ENCODE data around the gene KRTAP2-4. TPM values are rescaled to one million over a fixed set of nuclear protein-coding genes. Genes with fewer than 3 reads are reported as not detected.
"Not testable (repeated sequence)": the region's sequence is repeated elsewhere in the genome, so short reads cannot be mapped to it uniquely, and the experiment has no call there.

Gene KRTAP2-4
- total RNA-seq, 1 donor from 2014 or later: not detected

DNA sequence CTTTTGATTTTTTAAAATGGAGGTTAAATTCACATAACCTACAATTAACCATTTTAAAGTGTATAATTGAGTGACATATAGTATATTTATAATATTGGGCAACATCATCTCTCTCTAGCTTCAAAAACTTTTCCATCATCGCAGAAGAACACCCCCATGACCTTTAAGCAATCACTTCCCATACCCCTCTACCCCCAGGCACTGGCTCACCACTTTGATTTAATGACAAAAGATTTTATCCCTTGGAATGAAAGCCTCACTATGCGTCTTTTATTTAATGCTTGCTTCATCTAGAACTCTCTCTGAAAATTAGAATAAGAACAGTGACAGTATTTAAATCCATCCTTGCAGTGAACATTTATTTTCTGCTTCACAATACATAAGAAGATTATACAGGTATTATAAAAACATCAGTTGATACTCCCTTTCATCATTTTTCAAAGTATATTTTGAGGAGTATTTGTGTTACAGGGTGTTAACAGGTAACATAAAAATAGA is 27.8 kb downstream of the KRTAP2-4 start:
- no peak for DNase-seq (ENCODE audit: low read depth, low spot score)

DNA sequence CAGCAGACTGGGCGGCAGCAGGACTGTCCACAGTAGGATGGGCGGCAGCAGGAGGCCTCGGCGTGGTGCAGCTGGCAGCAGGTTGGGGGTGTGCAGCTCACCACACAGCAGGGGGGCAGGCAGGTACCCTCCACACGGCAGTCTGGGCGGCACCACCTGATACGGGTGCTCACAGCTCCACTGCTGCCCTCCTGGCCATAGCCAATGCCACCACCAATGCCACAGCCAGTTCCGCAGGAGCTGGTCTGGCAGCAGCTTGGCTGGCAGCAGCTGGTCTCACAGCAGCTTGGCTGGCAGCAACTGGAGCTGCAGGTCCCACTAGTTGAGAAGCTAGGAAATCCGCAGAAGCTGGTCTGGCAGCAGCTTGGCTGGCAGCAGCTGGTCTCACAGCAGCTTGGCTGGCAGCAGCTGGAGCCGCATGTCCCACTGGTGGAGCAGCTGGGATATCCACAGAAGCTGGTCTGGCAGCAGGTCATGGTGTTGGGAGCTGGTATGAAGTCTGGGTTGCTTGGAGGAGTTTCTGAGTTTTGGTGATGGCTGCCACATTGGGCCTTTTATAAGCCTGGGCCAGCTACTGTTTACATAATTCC is 31.2 kb downstream of the KRTAP2-4 start, which contains the start of gene KRTAP1-3:
TSS of gene KRTAP1-3 (minus strand) at position 529 of the 590 bp plus-strand sequence. CDS start at position 476, 53 bp downstream.
- not testable (repeated sequence) for DNase-seq (ENCODE audit: low read depth, low spot score)

DNA sequence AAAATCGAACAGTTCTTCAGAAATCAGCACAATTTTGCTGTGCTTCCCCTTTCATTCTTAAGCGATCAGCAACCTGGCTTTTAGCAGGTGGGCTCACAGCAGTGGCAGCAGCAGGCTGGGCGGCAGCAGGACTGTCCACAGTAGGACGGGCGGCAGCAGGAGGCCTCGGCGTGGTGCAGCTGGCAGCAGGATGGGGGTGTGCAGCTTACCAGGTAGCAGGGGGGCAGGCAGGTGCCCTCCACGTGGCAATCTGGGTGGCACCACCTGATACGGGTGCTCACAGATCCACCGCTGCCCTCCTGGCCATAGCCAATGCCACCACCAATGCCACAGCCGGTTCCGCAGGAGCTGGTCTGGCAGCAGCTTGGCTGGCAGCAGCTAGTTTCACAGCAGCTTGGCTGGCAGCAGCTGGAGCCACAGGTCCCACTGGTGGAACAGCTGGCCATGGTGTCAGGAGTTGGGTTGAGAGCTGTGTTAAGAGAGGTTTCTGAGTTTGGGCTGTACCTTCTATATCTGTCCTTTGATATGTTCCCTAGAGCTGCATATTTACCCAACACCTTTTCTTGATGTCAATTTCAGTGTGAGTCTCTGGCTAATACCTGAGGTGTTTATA is 35.9 kb downstream of the KRTAP2-4 start, which contains the start of gene KRTAP1-4:
TSS of gene KRTAP1-4 (minus strand) at position 563 of the 613 bp plus-strand sequence. CDS start at position 446, 117 bp downstream.
- no peak for DNase-seq (ENCODE audit: low read depth, low spot score)

DNA sequence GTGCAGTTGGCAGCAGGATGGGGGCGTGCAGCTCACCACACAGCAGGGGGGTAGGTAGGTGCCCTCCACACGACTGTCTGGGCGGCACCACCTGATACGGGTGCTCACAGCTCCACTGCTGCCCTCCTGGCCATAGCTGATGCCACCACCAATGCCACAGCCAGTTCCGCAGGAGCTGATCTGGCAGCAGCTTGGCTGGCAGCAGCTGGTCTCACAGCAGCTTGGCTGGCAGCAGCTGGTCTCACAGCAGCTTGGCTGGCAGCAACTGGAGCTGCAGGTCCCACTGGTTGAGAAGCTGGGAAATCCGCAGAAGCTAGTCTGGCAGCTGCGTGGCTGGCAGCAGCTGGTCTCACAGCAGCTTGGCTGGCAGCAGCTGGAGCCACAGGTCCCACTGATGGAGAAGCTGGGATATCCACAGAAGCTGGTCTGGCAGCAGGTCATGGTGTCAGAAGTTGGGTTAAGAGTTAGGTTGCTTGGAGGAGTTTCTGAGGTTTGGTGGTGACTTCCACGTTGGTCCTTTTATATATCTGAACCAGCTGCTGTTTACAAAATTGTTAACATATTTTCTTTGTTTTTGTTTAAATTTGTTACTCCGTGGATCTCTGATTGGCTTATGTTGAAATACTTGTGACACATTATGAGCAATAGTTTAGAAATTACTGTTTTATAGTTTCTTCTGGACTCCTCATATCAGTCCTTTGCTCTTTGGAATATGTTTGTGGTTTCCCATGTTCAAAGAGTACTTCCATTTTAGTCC is 38.8 kb downstream of the KRTAP2-4 start, which contains the start of gene KRTAP1-5:
TSS of gene KRTAP1-5 (minus strand) at position 494 of the 757 bp plus-strand sequence. CDS start at position 441, 53 bp downstream.
- DNase-seq (ENCODE audit: low read depth, low spot score): no peak

DNA sequence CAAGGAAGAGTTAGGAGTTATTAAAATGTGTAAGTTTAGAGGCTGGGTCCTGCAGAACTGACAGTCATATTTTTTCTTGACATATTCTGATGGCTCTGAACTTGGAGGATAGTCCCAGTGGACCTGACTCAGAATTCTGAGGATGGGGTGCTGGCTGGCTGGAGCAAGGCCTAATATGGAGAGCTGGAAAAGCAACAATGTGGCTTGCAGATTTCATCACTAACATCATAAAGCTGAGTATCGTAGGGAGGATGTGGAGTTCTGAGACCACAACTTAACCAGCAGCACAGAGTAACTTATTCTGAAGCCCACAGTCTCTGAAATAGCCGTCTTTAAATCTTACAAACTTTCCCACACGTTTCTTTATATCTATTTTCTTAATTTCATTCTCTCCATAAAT is 41.0 kb downstream of the KRTAP2-4 start:
- DNase-seq (ENCODE audit: low read depth, low spot score): no peak

DNA sequence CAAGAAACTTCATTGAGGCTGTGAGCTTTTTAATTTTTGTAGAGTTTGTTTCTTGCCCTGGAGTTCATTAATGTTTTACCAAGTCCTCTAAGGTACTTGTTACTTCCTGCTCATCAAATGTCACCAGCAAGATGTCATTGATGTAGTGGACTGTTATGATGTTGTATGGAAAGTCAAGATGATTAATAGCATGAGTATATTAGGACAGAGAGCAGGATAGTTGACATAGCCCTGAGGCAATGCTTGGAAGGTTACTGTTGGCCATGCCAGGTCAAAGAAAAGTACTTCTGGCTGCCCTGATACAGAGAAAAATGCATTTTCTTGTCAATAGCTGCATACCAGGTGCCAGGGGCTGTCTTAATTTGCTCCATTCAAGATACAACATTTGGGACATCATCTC is 45.3 kb downstream of the KRTAP2-4 start:
- DNase-seq (ENCODE audit: low read depth, low spot score): no peak

DNA sequence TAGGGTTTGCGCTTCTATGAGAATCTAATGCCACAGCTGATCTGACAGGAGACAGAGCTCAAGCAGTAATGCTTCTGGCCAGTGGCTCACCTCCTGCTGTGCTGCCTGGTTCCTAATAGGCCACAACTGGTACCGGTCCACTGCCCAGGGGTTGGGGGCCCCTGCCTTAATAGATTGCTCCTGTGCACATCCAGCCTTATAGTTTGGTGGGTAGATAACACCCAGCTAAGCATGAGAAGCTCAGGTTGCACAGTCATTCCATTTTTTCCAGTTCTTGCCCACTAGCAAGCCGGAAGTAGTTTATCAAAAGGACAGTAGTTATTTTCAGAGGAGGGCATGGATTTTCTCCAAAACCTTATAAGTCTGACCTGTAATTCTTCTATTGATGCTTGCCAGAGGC is 46.3 kb downstream of the KRTAP2-4 start:
- DNase-seq (ENCODE audit: low read depth, low spot score): no peak

DNA sequence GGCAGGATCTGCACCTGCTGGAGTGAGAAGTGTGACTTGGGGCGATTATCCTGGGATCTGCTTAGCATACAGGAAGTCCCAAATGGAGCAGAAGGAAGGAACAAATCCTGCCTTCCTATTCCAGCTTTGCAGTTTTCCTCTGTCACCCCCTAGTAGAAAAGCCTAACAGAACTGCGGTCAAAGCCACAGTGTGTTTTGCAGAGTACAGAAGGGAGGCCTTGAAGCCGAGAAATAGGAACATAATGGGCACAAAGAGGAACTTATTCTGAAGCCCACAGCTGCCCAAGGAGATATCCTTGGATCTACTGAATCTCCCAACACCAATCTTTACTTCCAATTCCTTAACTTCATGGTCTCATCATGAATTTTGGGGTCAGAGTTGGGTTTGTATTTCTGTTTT is 47.1 kb downstream of the KRTAP2-4 start:
- DNase-seq (ENCODE audit: low read depth, low spot score): no peak

DNA sequence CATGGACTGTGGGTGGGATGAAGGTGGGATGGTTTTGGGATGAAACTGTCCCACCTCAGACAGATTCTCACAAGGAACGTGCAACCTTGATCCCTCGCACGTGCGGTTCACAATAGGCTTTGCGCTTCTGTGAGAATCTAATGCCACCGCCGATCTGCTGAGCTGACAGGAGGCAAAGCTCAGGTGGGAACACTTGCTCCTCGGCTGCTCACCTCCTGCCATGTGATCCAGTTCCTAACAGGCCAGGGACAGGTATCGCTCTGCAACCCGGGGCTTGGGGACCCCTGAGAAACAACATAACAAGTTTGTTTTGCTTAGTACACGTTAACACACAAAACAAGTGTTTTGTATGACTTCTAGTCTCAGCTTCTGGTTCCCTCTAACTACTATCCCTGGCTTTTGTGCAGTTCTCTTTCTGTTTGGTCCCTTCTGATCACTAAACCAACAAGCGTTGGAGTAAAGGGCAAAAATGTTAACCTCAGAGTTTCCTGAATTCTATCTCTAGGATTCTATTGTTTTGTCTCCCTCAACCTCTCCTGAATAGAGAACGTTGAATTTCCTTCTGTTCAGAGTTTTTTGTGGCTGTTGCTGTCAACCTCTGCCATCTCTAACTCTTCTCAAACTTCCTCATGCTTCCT is 49.0 kb downstream of the KRTAP2-4 start:
- no peak for DNase-seq (ENCODE audit: low read depth, low spot score)

DNA sequence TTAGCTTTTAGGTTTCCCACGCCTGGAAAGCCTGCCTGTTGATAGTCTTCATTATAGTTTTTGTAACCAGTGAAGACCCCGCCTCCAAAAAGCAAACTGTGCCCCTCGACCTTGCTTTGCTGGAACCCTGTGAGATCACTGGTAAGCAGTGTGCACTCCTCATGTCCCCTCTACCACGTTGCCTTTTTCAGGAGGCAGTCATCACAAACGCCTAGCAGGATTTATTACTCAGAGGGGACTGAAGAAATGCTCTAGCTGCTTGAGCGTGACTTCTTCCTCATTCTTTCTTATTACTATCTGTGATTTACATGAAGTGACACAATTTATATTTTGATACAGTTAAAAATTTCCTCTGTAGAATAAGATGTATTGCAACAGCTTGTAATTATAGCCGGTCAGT is 50.2 kb downstream of the KRTAP2-4 start:
- no peak for DNase-seq (ENCODE audit: low read depth, low spot score)

Other genes starting within 250 kb of the KRTAP2-4 start
- gene KRT10, start 243.3 kb downstream of the KRTAP2-4 start, total RNA-seq: 3.4 and 3.9 TPM in 2 replicates
- not detected in 2 replicates for gene KRT12, start 198.7 kb downstream of the KRTAP2-4 start, total RNA-seq
- not detected in 2 replicates for gene KRT20, start 180.6 kb downstream of the KRTAP2-4 start, total RNA-seq
- gene KRT23, start 128.2 kb downstream of the KRTAP2-4 start, total RNA-seq: not detected in 2 replicates
- not detected in 2 replicates for gene KRT39, start 98.9 kb downstream of the KRTAP2-4 start, total RNA-seq
- gene KRT40, start 81.6 kb downstream of the KRTAP2-4 start, total RNA-seq: not detected in 2 replicates
- gene KRTAP3-3, start 71.7 kb downstream of the KRTAP2-4 start, total RNA-seq: not detected in 2 replicates
- gene KRTAP3-2, start 66.0 kb downstream of the KRTAP2-4 start, total RNA-seq: not detected in 2 replicates
- not detected in 2 replicates for gene KRTAP3-1, start 56.8 kb downstream of the KRTAP2-4 start, total RNA-seq
- not detected in 2 replicates for gene KRTAP1-5, start 38.7 kb downstream of the KRTAP2-4 start, total RNA-seq
- gene KRTAP1-4, start 35.7 kb downstream of the KRTAP2-4 start, total RNA-seq: not detected in 2 replicates
- not detected in 2 replicates for gene KRTAP1-3, start 31.0 kb downstream of the KRTAP2-4 start, total RNA-seq
- not detected in 2 replicates for gene KRTAP1-1, start 24.4 kb downstream of the KRTAP2-4 start, total RNA-seq
- gene KRTAP2-1, start 18.6 kb downstream of the KRTAP2-4 start, total RNA-seq: not detected in 2 replicates
- gene KRTAP2-2, start 10.6 kb downstream of the KRTAP2-4 start, total RNA-seq: not detected in 2 replicates
- gene KRTAP2-3, start 5.8 kb downstream of the KRTAP2-4 start, total RNA-seq: not detected in 2 replicates
- not detected in 2 replicates for gene KRTAP4-7, start 18.3 kb upstream of the KRTAP2-4 start, total RNA-seq
- not detected in 2 replicates for gene KRTAP4-8, start 32.3 kb upstream of the KRTAP2-4 start, total RNA-seq
- not detected in 2 replicates for gene KRTAP4-16, start 36.3 kb upstream of the KRTAP2-4 start, total RNA-seq
- not detected in 2 replicates for gene KRTAP4-9, start 39.5 kb upstream of the KRTAP2-4 start, total RNA-seq
- gene KRTAP4-11, start 52.5 kb upstream of the KRTAP2-4 start, total RNA-seq: not detected in 2 replicates
- gene KRTAP4-12, start 58.3 kb upstream of the KRTAP2-4 start, total RNA-seq: not detected in 2 replicates
- not detected in 2 replicates for gene KRTAP4-6, start 74.7 kb upstream of the KRTAP2-4 start, total RNA-seq
- not detected in 2 replicates for gene KRTAP4-5, start 83.9 kb upstream of the KRTAP2-4 start, total RNA-seq
- not detected in 2 replicates for gene KRTAP4-4, start 94.9 kb upstream of the KRTAP2-4 start, total RNA-seq
- not detected in 2 replicates for gene KRTAP4-3, start 102.3 kb upstream of the KRTAP2-4 start, total RNA-seq
- gene KRTAP4-2, start 112.3 kb upstream of the KRTAP2-4 start, total RNA-seq: not detected in 2 replicates
- gene KRTAP4-1, start 119.0 kb upstream of the KRTAP2-4 start, total RNA-seq: not detected in 2 replicates
- not detected in 2 replicates for gene KRTAP9-1, start 124.0 kb upstream of the KRTAP2-4 start, total RNA-seq
- not detected in 2 replicates for gene KRTAP9-2, start 160.8 kb upstream of the KRTAP2-4 start, total RNA-seq
- not detected in 2 replicates for gene KRTAP9-3, start 166.6 kb upstream of the KRTAP2-4 start, total RNA-seq
- not detected in 2 replicates for gene KRTAP9-8, start 172.1 kb upstream of the KRTAP2-4 start, total RNA-seq
- not detected in 2 replicates for gene KRTAP9-4, start 183.8 kb upstream of the KRTAP2-4 start, total RNA-seq
- gene KRTAP9-9, start 189.5 kb upstream of the KRTAP2-4 start, total RNA-seq: not detected in 2 replicates
- not detected in 2 replicates for gene KRTAP9-6, start 199.5 kb upstream of the KRTAP2-4 start, total RNA-seq
- gene KRTAP9-7, start 209.8 kb upstream of the KRTAP2-4 start, total RNA-seq: not detected in 2 replicates
- gene KRTAP29-1, start 237.0 kb upstream of the KRTAP2-4 start, total RNA-seq: not detected in 2 replicates
- not detected in 2 replicates for gene KRTAP16-1, start 243.4 kb upstream of the KRTAP2-4 start, total RNA-seq
- not detected in 2 replicates for gene KRTAP17-1, start 249.8 kb upstream of the KRTAP2-4 start, total RNA-seq

All from pulmonary artery endothelial cell (primary cell).